Activated CD4-positive, alpha-beta T cell treated with anti-CD3 and anti-CD28 coated beads, Interleukin-2, amount 50 U/mL, for 24 hours (primary cell): ENCODE measurements around the gene RAB3GAP1.
"Not testable (repeated sequence)": the region's sequence is repeated elsewhere in the genome, so short reads cannot be mapped to it uniquely, and the experiment has no call there.

Experiments
- DNase-seq, 2 donors: peaks; one replicate each; pipeline ENCODE4 v3.0.0-alpha.2; 2020; ENCODE audit warnings: low read depth in 1 of 2, low spot score in 1 of 2

Gene RAB3GAP1

DNA sequence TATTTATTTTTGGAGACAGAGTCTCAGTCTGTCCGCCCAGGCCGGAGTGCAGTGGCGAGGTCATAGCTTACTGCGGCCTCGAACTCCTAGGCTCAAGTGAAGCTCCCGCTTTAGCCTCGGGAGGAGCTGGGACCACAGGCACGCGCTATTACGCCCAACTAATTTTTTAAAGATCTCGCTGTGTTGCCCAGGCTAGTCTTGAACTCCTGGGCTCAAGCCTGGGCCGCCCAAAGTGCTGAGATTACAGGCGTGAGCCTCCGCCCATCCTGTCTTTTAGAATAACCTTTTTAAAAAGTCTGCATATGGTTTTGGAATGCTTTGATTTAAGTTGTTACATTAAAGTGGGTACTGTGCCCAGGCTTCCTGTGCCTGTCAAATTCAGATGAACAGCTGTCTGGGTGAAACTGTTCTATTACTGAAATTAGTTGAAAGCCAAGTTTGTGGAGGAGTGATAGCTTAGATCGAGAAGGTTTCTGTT is 944 bp downstream of the RAB3GAP1 start:
- peak in 1 of 2 donors; percentile 33 for DNase-seq

DNA sequence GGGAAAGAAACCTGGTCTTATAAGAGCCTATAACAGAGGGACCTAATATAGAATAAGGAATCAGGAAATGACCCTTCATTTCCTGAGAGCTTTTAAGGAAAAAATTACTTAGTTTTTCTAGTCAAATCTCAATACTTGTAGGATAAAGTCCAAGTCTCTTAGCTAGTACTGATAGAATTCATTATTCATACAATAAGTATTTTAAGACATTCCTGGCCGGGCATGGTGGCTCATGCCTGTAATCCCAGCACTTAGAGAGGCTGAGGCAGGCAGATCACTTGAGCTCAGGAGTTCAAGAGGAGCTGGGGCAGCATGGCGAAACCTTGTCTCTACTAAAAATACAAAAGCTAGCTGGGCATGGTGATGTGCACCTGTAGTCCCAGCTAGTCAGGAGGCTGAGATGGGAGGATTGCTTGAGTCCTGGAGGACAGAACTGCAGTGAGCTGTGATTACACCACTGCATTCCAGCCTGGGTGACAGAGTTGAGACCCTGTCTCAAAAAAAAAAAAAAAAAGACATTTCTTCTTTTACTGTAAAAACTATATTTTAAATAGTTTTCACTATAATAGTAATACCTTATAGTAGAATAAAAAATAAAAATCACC is 3.2 kb downstream of the RAB3GAP1 start:
- no peak for DNase-seq

DNA sequence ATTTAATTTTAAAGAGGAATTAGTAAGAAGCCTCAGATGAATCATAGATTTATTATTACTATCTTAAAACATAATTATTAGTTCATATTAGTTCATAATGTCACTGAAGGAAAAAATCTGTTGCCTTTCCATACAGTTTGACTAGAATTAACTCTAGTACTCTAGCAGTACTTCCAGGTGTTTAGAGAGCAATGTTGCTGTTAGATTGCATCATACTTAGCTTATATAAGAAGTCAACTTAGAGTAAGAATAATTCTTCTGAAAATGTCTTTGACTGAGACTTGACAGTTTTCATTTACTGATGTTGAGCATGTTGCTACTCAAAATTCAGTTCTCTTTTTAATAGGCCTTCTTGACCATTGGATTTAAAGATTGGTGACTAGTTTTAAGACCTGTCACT is 4.7 kb downstream of the RAB3GAP1 start:
- DNase-seq = no peak

DNA sequence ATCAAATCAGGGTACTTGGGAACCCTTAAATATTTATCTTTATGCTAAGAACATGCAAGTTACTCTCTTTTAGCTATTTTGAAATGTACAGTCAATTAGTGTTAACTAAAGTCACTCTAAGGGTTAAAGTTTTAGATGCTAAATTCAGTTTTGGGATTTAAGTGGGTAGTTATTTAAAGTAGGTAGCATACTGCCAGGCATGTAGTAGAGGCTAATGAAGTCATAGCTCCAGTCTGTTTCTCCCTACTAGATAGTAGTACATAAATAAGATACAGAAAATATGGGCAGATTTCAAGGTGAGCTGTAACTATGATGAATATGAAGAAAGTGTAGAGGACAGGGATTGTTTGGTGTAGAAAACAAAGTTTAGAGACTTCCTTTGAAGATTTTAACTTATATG is 7.5 kb downstream of the RAB3GAP1 start:
- DNase-seq = no peak

DNA sequence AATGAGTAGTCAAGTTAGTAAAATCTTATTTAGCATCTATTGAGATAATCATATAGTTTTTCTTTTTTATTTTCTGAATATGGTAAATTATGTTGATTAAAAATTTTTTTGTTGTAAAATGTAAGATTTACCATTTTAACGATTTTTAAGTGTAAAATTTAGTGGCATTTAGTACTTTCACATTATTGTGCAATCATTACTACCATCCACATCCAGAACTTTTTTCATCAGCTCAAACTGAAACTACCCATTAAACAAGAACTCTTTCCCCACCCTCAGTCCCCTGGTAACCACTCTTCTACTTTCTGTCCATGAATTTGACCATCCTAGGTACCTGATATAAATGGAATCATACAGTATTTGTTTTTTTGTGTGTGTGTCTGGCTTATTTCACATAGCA is 11.1 kb downstream of the RAB3GAP1 start:
- no peak for DNase-seq

DNA sequence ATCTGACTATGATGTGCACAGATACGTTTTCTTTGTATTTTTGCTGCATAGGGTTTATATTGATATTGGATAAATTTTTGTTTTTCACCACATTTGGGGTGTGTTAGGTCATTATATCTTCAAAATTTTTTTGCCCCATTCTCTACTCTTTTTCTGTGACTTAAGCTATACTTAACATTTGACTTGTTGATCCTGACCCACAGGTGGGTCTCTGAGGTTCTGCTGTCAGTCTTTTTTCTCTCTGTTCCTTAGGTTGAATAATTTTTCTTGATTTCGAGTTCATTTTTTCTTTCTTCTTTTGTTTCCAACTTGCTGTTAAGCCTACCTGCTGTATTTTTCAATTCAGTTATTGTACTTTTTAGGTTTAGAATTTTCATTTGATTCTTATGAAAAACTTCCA is 12.1 kb downstream of the RAB3GAP1 start:
- no peak for DNase-seq

DNA sequence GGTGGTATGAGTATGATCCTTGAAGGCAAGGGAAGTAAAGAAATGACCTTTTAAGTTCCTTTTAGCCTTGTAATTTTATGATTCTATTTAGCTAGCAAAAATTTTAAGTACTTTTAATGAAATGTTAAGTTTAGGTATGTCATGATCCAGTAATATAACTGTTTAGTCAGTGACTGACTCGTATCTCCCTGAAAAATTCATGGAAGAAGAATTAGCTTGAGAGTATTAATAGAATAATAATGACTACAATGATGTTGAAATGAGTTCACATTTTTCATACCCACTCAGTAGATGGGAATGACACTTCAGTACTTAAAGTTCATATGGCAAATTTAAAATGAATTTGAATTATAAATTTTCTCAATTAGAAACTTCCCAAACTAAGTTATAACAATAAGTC is 14.6 kb downstream of the RAB3GAP1 start:
- DNase-seq = no peak

DNA sequence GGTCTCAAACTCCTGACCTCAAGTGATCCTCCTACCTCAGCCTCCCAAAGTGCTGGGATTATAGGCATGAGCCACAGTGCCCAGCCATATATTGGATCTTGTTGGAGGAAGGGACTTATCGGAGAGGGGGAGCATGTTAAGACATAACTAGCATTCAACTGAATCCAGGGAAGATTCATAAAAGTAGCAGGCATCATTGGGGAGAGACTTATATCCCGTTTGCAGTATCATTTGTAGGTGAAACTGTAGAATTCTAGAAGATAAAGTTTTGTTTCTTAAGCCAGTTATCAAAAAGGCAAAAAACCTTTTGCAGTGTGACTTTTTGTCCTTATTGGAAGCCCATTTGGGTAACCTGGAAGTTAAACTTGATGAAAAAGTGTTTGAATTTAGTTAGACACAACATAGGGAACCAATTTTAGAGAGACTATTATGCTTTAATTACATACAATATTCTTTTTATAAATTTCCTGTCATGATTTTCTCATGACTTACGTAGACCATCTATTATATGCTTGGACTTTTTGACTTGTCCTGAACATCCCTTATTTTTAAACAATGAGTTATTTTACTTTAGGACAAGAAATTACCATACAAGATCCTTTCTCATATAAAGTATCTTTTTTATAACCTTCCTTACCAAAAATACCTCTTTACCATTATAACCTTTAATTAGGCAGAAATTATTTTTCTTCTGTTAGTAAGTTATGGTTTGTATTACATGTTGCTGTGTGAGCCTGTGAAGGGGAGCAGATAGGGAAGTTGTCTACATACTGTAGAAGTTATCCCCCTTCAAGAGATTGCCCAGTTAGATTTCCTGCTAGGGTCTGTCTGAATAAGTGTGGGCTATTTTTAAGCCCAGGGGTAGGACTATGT is 20.3 kb downstream of the RAB3GAP1 start:
- no peak for DNase-seq

DNA sequence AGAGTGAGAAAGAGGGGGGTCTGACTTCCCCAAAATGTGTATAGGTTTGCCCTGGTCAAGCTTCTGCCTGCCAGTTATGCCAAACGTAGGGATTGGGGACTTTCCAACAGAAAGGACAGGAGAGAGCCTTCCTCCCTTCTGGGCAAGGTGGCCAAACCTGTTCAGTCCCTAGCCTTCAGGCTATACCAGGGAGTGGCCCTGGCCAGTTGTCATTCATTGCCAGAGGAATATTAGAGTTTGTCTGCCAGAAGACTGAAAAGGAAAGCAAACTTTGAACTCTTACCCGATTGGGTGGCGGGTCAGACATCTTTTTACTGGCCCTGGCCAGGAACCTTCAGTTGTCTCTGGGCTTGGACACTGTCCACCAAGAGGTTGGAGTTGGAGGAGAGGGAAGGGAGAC is 22.1 kb downstream of the RAB3GAP1 start:
- DNase-seq = no peak

DNA sequence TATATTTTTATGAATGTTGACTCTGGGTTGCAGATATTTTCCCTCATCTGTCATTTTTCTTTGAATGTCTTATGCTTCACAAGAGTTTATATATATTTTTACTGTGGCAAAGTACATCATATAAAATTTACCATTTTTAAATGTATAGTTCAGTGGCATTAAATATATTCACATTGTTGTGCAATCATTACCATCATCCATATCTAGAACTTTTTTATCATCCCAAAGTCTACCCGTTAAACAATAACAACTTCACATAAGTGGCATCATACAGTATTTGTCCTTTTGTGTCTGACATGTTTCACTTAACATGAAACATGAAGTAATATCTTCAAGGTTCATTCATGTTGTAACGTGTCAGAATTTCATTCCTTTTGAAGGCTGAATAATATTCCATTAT is 24.5 kb downstream of the RAB3GAP1 start:
- no peak for DNase-seq

DNA sequence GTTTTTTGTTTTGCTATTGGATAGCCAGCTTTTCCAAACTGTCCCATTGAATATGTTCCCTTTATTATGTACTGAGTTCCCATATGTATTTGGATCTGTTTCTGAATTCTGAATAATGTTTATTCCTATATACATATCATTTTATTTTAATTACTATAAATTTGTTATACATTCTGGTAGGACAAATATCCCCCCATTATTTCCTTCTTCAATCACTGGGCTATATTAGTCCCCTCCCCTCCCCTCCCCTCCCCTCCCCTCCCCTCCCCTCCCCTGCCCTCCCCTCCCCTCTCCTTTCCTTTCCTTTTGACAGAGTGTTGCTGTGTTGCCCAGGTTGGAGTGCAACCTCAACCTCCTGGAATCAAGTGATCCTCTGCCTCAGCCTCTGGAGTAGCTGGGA is 26.3 kb downstream of the RAB3GAP1 start:
- no peak for DNase-seq

DNA sequence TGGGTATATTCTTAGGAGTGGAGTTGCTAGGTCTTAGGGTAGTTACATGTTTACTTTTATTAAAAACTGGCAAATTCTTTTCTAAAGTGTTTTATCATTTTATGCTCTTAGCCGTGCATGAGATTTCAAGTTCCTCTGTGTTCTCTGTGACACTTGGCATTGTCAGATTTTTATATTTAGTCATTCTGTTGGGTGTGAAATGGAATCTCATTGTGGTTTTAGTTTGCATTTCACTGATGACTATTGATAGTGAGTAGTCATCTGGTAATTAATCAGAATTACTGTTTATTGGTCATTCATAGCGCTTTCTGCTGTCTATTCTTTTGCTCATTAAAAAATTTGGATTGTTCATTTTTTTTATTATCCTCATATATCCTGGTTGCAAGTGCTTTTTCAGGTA is 34.1 kb downstream of the RAB3GAP1 start:
- DNase-seq = no peak

DNA sequence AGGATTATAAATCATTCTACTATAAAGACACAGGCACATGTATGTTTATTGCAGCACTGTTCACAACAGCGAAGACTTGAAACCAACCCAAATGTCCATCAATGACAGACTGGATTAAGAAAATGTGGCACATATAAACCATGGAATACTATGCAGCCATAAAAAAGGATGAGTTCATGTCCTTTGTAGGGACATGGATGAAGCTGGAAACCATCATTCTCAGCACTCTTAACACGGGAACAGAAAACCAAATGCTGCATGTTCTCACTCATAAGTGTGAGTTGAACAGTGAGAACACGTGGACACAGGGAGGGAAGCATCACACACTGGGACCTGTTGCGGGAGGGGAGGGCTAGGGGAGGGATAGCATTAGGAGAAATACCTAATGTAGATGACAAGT is 37.5 kb downstream of the RAB3GAP1 start:
- not testable (repeated sequence) for DNase-seq

DNA sequence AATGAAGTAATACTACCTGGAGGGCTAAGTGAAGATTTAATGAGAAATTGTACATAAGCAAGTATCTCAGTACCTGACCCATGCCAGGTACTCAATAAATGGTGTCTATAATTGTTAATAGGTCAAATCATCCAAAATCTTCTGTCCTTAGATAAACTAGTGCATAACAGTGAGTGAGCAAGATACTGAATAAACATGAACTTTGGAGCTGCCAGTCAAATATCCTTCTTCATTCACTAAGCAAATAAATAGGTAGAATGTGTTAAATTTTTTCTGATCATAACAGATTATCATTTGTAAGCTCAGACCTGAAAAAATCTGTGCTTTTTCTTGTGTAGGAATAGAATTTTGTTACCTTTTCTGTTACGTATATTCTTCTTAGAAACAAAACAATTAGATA is 39.6 kb downstream of the RAB3GAP1 start:
- no peak for DNase-seq

DNA sequence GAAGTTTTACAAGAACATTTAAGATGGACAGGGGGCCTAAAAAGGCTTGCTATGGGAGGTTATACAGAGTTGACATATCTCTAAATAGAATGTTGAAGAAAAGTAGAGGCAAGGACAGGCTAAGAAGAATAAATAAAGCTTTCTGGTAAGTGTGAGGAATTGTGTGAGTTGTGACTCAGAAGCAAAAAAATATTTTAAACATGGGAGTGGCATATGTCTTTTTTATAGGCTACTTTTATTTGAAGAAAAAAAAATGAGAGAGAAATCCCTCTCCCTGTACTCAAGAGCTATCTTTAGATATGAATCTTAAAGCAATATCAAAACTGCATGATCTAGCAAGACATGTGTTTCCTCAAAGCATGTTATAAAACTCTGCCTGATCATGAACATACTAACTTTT is 41.1 kb downstream of the RAB3GAP1 start:
- DNase-seq = no peak

DNA sequence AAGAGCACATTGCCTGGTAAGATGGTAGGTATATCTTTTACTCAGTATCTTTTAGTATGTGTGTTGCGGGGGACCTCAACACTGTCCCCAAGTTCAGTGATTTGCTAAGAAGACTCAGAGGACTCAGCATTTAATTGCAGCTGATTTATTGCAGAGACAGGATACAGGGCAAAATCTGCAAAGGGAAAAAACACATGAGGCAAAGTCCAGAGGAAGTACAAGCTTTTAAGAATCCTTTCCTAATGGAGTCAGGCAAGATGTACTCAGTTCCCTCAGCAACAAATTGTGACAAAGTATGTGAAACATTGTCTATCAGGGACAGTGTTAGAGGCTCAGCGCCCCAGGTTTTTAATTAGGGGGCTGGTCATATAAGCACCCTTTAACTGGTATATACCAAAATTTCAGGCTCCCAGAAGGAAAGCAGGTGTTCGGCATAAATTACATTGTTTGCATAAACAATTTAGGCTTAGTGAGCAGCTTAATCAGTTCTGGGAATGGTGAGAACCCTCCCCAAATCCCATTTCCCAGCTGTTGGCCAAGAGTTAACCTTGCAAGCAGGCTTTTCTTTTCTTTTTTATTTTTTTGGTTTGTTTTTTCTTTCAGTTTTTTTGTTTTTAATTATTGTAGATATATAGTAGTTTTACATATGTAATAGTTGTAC is 41.7 kb downstream of the RAB3GAP1 start:
- DNase-seq = no peak

DNA sequence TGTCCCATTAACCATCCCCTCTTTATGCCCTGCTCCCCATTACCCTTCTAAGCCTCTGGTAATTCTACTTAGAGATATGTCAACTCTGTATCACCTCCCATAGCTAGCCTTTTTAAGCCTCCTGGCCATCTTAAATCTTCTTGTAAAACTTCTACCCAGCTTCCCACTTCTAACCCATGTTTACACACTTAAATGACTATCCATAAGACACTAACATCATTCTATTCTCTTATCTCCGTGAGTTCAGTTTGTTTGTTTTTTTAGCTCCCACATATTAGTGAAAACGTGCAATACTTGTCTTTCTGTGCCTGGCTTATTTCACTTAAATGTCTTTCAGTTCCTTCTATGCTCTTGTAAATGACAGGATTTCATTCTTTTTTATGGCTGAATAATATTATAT is 42.4 kb downstream of the RAB3GAP1 start:
- DNase-seq = no peak

DNA sequence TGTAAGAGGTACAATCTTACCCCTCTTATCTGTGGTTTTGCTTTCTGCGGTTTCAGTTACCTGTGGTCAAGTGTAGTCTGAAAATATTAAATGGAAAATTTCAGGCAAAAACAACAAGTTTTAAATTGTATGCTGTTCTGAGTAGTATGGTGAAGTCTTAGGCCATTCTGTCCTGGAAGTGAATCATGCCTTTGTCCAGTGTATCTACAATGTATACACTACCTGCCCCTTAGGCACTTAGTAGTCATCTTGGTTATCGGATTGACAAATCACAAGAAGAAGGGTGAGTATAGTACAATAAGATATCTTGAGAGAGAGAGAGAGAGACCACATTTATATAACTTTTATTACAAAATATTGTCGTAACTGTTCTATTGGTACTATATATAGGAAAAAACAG is 43.5 kb downstream of the RAB3GAP1 start:
- no peak for DNase-seq

DNA sequence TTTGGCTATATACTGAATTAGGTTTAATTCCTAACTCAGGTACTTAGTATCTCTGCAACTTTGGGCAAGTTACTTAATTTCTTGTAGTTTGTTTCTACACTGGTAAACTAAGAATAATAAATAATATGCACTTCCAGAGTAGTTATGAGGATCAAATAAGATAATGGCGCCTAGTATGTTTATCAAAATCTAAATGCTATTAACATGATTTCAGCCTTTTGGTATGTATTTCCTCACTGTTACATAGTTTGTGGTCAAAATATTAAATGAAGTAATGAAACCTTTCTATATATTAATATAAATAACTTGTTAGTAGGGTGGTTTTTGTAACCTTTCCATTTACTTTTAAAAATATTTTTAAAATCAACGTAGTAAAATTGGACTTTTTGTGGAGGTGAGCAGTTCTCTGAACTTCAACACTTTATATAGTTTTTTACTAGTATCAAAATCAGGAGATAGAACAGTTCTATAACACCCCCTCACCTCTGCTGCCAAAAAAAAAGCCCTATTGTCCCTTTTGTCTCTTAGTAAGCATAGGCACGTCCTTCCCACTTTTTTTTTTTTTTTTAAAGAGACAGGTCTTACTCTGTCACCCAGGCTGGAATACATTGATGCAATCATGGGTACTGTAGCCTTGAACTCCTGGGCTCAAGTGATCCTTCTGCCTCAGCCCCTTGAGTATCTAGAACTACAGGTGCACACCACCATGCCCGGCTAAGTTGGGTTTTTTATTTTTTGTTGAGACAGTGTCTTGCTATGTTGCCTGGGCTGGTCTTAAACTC is 44.8 kb downstream of the RAB3GAP1 start:
- DNase-seq = no peak

DNA sequence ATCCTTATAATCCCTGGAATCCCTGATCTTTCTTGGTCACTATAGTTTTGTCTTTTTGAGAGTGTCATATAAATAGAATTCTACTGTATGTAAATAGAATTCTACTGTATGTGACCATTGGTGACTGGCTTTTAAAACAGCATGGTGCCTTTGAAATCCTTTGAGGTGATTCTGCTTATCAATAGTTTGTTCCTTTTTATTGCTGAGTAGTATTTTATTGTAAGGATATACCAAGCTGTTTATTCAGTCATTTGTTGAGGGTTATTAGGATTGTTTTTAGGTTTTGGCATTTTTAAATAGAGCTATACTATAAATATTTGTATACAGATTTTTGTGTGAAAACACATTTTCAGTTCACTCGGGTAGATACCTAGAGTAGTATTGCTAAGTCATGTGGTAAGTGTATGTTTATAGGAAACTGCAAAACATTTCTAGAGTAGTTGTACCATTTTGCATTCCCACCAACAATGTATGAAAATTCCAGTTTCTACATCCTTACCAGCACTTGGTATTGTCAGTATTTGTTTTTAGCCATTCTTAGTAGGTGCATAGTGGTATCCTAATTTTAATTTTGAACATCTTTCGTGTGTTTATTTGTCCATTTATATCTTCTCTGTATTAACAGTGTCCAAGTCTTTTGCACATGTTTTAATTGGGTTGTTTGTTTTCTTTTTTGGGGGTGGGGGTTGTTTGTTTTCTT is 45.6 kb downstream of the RAB3GAP1 start:
- no peak for DNase-seq
